MCF 10A (cell line): ENCODE results near the gene CCDC73. TPM values are rescaled to one million over a fixed set of nuclear protein-coding genes. Genes with fewer than 3 reads are reported as not detected.

Source experiments
- BruUV-seq: library from RNA; stranded (reverse); fragments of 400-500 nt; replicated peaks from 2 replicates; lab custom pipeline; 2021; lab: Mats Ljungman, UMichigan
- CTCF ChIA-PET: fragments of 300-600 bp; sonication (Branson Sonifier 250); formaldehyde crosslinking; extraction: SDS; loops from one replicate; lab custom pipeline; 2021; ENCODE audit warnings: antibody characterized with exemption, inconsistent platforms; lab: Yijun Ruan, JAX
- POLR2A ChIA-PET: fragments of 300-600, 350-650 bp; sonication (Branson Sonifier 250); formaldehyde crosslinking; extraction: SDS; loops from one replicate; lab custom pipeline; 2020; ENCODE audit warnings: antibody characterized with exemption, inconsistent platforms; lab: Yijun Ruan, JAX
- DNase-seq: peaks from one replicate; pipeline ENCODE4 v3.0.0-alpha.2; 2018; ENCODE audit not compliant: unreplicated experiment
- H3K27ac Mint-ChIP-seq: one replicate; pipeline ENCODE4 v1.8.0; 2022; ENCODE audit warnings: mild to moderate bottlenecking, low read depth, mixed read lengths; ENCODE audit not compliant: unreplicated experiment
- H3K27me3 Mint-ChIP-seq: one replicate; pipeline ENCODE4 v1.8.0; 2022; ENCODE audit warnings: mixed read lengths; ENCODE audit not compliant: insufficient read depth, unreplicated experiment
- H3K36me3 Mint-ChIP-seq: one replicate; pipeline ENCODE4 v1.8.0; 2022; ENCODE audit warnings: mild to moderate bottlenecking, moderate library complexity, mixed read lengths; ENCODE audit not compliant: insufficient read depth, unreplicated experiment
- H3K4me1 Mint-ChIP-seq: one replicate; pipeline ENCODE4 v1.8.0; 2022; ENCODE audit warnings: mixed read lengths; ENCODE audit not compliant: insufficient read depth, unreplicated experiment
- H3K4me3 Mint-ChIP-seq: one replicate; pipeline ENCODE4 v1.8.0; 2022; ENCODE audit warnings: mild to moderate bottlenecking, moderate library complexity, mixed read lengths; ENCODE audit not compliant: unreplicated experiment
- H3K9me3 Mint-ChIP-seq: one replicate; pipeline ENCODE4 v1.8.0; 2022; ENCODE audit warnings: mixed read lengths; ENCODE audit not compliant: unreplicated experiment
- intact Hi-C: fragments of 100-400 bp; cut with micrococcal nuclease; formaldehyde crosslinking; loops from 2 replicates; pipeline ENCODE4 v1.14.1; 2022
- total RNA-seq: library from RNA; stranded (reverse); gene quantifications from 2 replicates; pipeline ENCODE4 v1.2.3, GENCODE V29; 2022
- TF ChIP-seq, protein P1 (sequence below): fragments of 200-600 bp; IDR thresholded peaks from one replicate; pipeline ENCODE4 v1.8.0; 2022; ENCODE audit warnings: antibody characterized with exemption, mild to moderate bottlenecking; ENCODE audit not compliant: unreplicated experiment

Gene CCDC73
- total RNA-seq, 1 experiment from 2014 or later = 0.09 TPM

DNA sequence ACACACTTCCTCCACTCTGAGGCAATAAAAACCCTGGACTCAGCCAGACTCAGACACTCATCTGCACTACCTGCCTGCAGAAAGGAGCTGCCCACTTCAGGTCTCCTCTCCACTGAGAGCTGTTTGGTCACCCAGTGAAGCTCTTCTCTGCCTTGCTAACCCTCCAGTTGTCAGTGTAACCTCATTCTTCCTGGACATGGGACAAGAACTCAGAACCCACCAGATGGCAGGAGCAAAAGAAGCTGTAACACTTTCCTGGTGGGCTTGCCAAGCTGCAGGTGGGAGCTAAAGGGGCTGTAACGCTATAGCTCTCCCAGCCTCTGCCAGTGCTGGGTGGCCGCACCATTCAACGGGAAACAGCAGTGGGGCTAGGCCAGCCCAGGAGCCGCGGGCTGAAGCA, 89.7 kb downstream of the CCDC73 start:
- Mint-ChIP-seq H3K36me3 (no peaks in the 10 kb centered on the region), H3K4me1 (peaks cover 13% of the 10 kb centered on the region), H3K27me3 (no peaks in the 10 kb centered on the region), H3K9me3 (no peaks in the 10 kb centered on the region), H3K27ac (no peak overlapping the region), H3K4me3 (no peak overlapping the region)
- POLR2A ChIA-PET = interaction anchor here (1.1 to 1.4 kb wide), 2 partner anchors 13 to 47 kb away, joined by 3 to 4 read pairs; no protein-coding TSS in a partner anchor
- intact Hi-C loops = loop anchor here (5.0 kb wide), 1 partner anchor 122 kb away; the partner anchor contains the start of gene EIF3M
- DNase-seq = no peak
- CTCF ChIA-PET = interaction anchor here (0.6 to 1.6 kb wide), 6 partner anchors 8 to 392 kb away, joined by 3 to 6 read pairs (median 3); no protein-coding TSS in a partner anchor
- TF ChIP-seq, protein P1, sequence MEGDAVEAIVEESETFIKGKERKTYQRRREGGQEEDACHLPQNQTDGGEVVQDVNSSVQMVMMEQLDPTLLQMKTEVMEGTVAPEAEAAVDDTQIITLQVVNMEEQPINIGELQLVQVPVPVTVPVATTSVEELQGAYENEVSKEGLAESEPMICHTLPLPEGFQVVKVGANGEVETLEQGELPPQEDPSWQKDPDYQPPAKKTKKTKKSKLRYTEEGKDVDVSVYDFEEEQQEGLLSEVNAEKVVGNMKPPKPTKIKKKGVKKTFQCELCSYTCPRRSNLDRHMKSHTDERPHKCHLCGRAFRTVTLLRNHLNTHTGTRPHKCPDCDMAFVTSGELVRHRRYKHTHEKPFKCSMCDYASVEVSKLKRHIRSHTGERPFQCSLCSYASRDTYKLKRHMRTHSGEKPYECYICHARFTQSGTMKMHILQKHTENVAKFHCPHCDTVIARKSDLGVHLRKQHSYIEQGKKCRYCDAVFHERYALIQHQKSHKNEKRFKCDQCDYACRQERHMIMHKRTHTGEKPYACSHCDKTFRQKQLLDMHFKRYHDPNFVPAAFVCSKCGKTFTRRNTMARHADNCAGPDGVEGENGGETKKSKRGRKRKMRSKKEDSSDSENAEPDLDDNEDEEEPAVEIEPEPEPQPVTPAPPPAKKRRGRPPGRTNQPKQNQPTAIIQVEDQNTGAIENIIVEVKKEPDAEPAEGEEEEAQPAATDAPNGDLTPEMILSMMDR = no peak
- BruUV-seq = no TSS peak

GRCh38 chr11:32704261-32704660, 90.2 kb downstream of the CCDC73 start:
- no peak for DNase-seq
- H3K36me3 Mint-ChIP-seq = no peaks in the 10 kb centered on the region
- BruUV-seq = no TSS peak
- peaks cover 13% of the 10 kb centered on the region for H3K4me1 Mint-ChIP-seq
- ChIA-PET POLR2A (interaction anchor here (1.1 kb wide), 1 partner anchor 46 kb away, joined by 3 read pairs; no protein-coding TSS in a partner anchor), CTCF (interaction anchor here (1.2 to 1.6 kb wide), 2 partner anchors 9 to 12 kb away, joined by 3 read pairs; no protein-coding TSS in a partner anchor)
- no peak overlapping the region for H3K27ac Mint-ChIP-seq
- no peaks in the 10 kb centered on the region for H3K9me3 Mint-ChIP-seq
- no peaks in the 10 kb centered on the region for H3K27me3 Mint-ChIP-seq
- TF ChIP-seq, protein P1 = no peak
- no peak overlapping the region for H3K4me3 Mint-ChIP-seq
- intact Hi-C loops = no loop called here

- ChIA-PET CTCF (interaction anchor here (1.0 kb wide), 1 partner anchor 13 kb away, joined by 3 read pairs; no protein-coding TSS in a partner anchor), POLR2A (no interaction called here)
- H3K4me3 Mint-ChIP-seq = no peak overlapping the region
- TF ChIP-seq, protein P1 = no peak
- H3K36me3 Mint-ChIP-seq = no peaks in the 10 kb centered on the region
- H3K9me3 Mint-ChIP-seq = no peaks in the 10 kb centered on the region
- H3K27me3 Mint-ChIP-seq = no peaks in the 10 kb centered on the region
- BruUV-seq = no TSS peak
- H3K4me1 Mint-ChIP-seq = peaks cover 2% of the 10 kb centered on the region
- intact Hi-C loops = no loop called here
- H3K27ac Mint-ChIP-seq = no peak overlapping the region
- no peak for DNase-seq
Observed at GRCh38 chr11:32701616-32702015, 92.8 kb downstream of the CCDC73 start.

GRCh38 chr11:32698579-32698978, 95.9 kb downstream of the CCDC73 start:
- H3K27ac Mint-ChIP-seq = no peak overlapping the region
- H3K27me3 Mint-ChIP-seq = no peaks in the 10 kb centered on the region
- intact Hi-C loops = no loop called here
- DNase-seq = no peak
- no peaks in the 10 kb centered on the region for H3K36me3 Mint-ChIP-seq
- no peaks in the 10 kb centered on the region for H3K9me3 Mint-ChIP-seq
- ChIA-PET CTCF (no interaction called here), POLR2A (no interaction called here)
- no TSS peak for BruUV-seq
- H3K4me3 Mint-ChIP-seq = no peak overlapping the region
- TF ChIP-seq, protein P1 = no peak
- no peaks in the 10 kb centered on the region for H3K4me1 Mint-ChIP-seq
